ENCODE data around the gene ALDH1A1. TPM values are rescaled to one million over a fixed set of nuclear protein-coding genes. Genes with fewer than 3 reads are reported as not detected.

ALDH1A1 gene
- total RNA-seq, 1 donor from 2014 or later: 43.9 TPM

Other genes with a start within 250 kb of the ALDH1A1 start
- 261 TPM for gene ANXA1, start 198.8 kb upstream of the ALDH1A1 start, total RNA-seq